K562 (cell line): ENCODE data around the gene C1QL3. TPM values are rescaled to one million over a fixed set of nuclear protein-coding genes. Genes with fewer than 3 reads are reported as not detected.

Source experiments
- ATAC-seq: fragments of 200-7000 bp; cut with Tn5 transposase; 3 replicates; pipeline ENCODE4 v1.9.1; 2020; ENCODE audit warnings: moderate library complexity
- BruUV-seq: library from RNA; stranded (reverse); fragments of 400-500 nt; replicated peaks from 2 replicates; lab custom pipeline; 2021; lab: Mats Ljungman, UMichigan
- CTCF ChIA-PET: fragments of 300-600 bp; formaldehyde crosslinking; extraction: SDS; loops from one replicate; lab custom pipeline; 2021; ENCODE audit warnings: low intra/inter-chr PET ratio; lab: Yijun Ruan, JAX
- POLR2A ChIA-PET: fragments of 300-600, 350-650 bp; sonication (Branson Sonifier 250); formaldehyde crosslinking; extraction: SDS; loops from one replicate; lab custom pipeline; 2021; ENCODE audit warnings: antibody characterized with exemption, inconsistent platforms; lab: Yijun Ruan, JAX
- DNase-seq, 4 experiments: peaks; one replicate each; pipeline versions ENCODE4 v3.0.0 to v3.0.0-alpha.2; 2011 to 2018; ENCODE audit warnings: low spot score in 3 of 4, mixed read lengths in 3 of 4; ENCODE audit errors: extremely low read depth in 1 of 4
- FAIRE-seq: peaks from 2 replicates; lab custom pipeline; 2011; peaks lifted over from hg19 to GRCh38; lab: Jason Lieb, UNC
- H2AFZ ChIP-seq: 2 replicates; pipeline ENCODE4 v1.6.0; 2011; ENCODE audit warnings: low read depth, low read length, control low read depth, inconsistent platforms
- H3K27ac ChIP-seq: fragments of 200-600 bp; 3 replicates; pipeline ENCODE4 v1.8.0; 2011; ENCODE audit warnings: low read depth, mild to moderate bottlenecking, control low read depth, inconsistent platforms, low read length, moderate library complexity, mixed read lengths; ENCODE audit errors: extremely low read depth
- H3K27me3 ChIP-seq, 2 experiments: fragments of 300-600 bp in 1 of 2; 2 replicates in 1 of 2; 3 replicates in 1 of 2; pipeline versions ENCODE4 v1.6.0 to v1.8.0; 2011; ENCODE audit warnings: inconsistent platforms in 2 of 2, low read length in 2 of 2, mild to moderate bottlenecking in 1 of 2, mixed read lengths in 1 of 2, moderate library complexity in 1 of 2; ENCODE audit not compliant: control insufficient read depth in 2 of 2, insufficient read depth in 2 of 2
- H3K36me3 ChIP-seq: fragments of 300-600 bp; 3 replicates; pipeline ENCODE4 v1.8.0; 2011; ENCODE audit warnings: mild to moderate bottlenecking, low read length, inconsistent platforms; ENCODE audit not compliant: control insufficient read depth, insufficient read depth
- H3K4me1 ChIP-seq, 2 experiments: fragments of 200-600 bp in 1 of 2; replicated peaks in 1 of 2; 2 replicates in 1 of 2; 3 replicates in 1 of 2; pipeline versions ENCODE4 v1.5.1 to v1.8.0; 2011; ENCODE audit warnings: inconsistent platforms in 2 of 2, low read length in 2 of 2, mild to moderate bottlenecking in 1 of 2, mixed read lengths in 1 of 2, moderate library complexity in 1 of 2; ENCODE audit not compliant: control insufficient read depth in 2 of 2, insufficient read depth in 2 of 2
- H3K4me2 ChIP-seq: 2 replicates; pipeline ENCODE4 v1.6.1; 2011; ENCODE audit warnings: low read length, control low read depth, inconsistent platforms, mixed read lengths; ENCODE audit not compliant: insufficient read depth
- H3K4me3 ChIP-seq: fragments of 200-600 bp; sonication (generic), shearing (Covaris generic); 2 replicates; pipeline ENCODE4 v1.5.1; 2016; ENCODE audit warnings: control low read depth, inconsistent platforms
- H3K79me2 ChIP-seq: fragments of 200-600 bp; 3 replicates; pipeline ENCODE4 v1.8.0; 2011; ENCODE audit warnings: low read length, inconsistent platforms; ENCODE audit not compliant: control insufficient read depth, insufficient read depth
- H3K9ac ChIP-seq, 2 experiments: 2 replicates each; pipeline versions ENCODE4 v1.6.0 to v1.6.1; 2011; ENCODE audit warnings: low read depth in 2 of 2, low read length in 2 of 2, control low read depth in 1 of 2, inconsistent platforms in 1 of 2, mild to moderate bottlenecking in 1 of 2, mixed read lengths in 1 of 2; ENCODE audit not compliant: insufficient read depth in 1 of 2
- H3K9me1 ChIP-seq: one replicate; pipeline ENCODE4 v1.6.0; 2011; ENCODE audit warnings: inconsistent platforms, mild to moderate bottlenecking, low read length, moderate library complexity; ENCODE audit not compliant: control insufficient read depth, insufficient read depth
- H3K9me3 ChIP-seq: replicated peaks from 2 replicates; pipeline ENCODE4 v1.5.1; 2011; ENCODE audit warnings: low read depth, low read length, inconsistent platforms; ENCODE audit not compliant: control insufficient read depth, insufficient read depth
- H4K20me1 ChIP-seq: replicated peaks from 2 replicates; pipeline ENCODE4 v1.6.1; 2011; ENCODE audit warnings: low read length, inconsistent platforms, mixed read lengths; ENCODE audit not compliant: control insufficient read depth, insufficient read depth
- CAMTA2 ChIP-seq: fragments of 250-450 bp; sonication (Bioruptor Pico); conservative IDR thresholded peaks from 2 replicates; pipeline ENCODE4 v1.5.1; 2022
- E2F4 ChIP-seq: sonication (generic); formaldehyde crosslinking; IDR thresholded peaks from 2 replicates; pipeline ENCODE4 v1.8.0; 2022; ENCODE audit warnings: mild to moderate bottlenecking, low read depth, missing genetic modification reagents
- FOXJ3 ChIP-seq: sonication (generic); formaldehyde crosslinking; IDR thresholded peaks from 2 replicates; pipeline ENCODE4 v1.4.0; 2020; ENCODE audit warnings: mild to moderate bottlenecking, missing genetic modification reagents
- NR0B1 ChIP-seq: fragments of 450-650 bp; IDR thresholded peaks from one replicate; pipeline ENCODE4 v1.6.1; 2018; ENCODE audit warnings: mild to moderate bottlenecking, moderate library complexity; ENCODE audit not compliant: partially characterized antibody
- SMARCA4 ChIP-seq: fragments of 450-650 bp; IDR thresholded peaks from 2 replicates; pipeline ENCODE4 v1.6.1; 2016
- STAT6 ChIP-seq: sonication (generic); formaldehyde crosslinking; IDR thresholded peaks from 2 replicates; pipeline ENCODE4 v1.8.1; 2023; ENCODE audit warnings: mild to moderate bottlenecking, missing genetic modification reagents
- TRIM28 ChIP-seq: fragments of 450-650 bp; IDR thresholded peaks from 2 replicates; pipeline ENCODE4 v1.6.1; 2017
- U2AF2 ChIP-seq: fragments of 200-400 bp; formaldehyde crosslinking; optimal IDR thresholded peaks from 2 replicates; pipeline ENCODE3; 2017; ENCODE audit warnings: low read depth, mild to moderate bottlenecking, low read length
- ZBTB2 ChIP-seq: fragments of 450-650 bp; IDR thresholded peaks from 2 replicates; pipeline ENCODE4 v1.6.1; 2016; ENCODE audit warnings: antibody characterized with exemption
- ZKSCAN1 ChIP-seq: fragments of 150-350 bp; IDR thresholded peaks from 2 replicates; pipeline ENCODE4 v1.6.1; 2016; ENCODE audit warnings: low read depth, low read length
- ZNF609 ChIP-seq: sonication (generic); formaldehyde crosslinking; IDR thresholded peaks from 2 replicates; pipeline ENCODE4 v1.8.1; 2023; ENCODE audit warnings: missing genetic modification reagents, mild to moderate bottlenecking, borderline replicate concordance
- WGBS: fragments of 100-300 bp; shearing (Covaris generic); methylation state at CpG from one replicate; pipeline ENCODE4 v1.1.6; 2016; ENCODE audit warnings: low coverage, mixed read lengths; ENCODE audit not compliant: insufficient coverage; ENCODE audit errors: missing lambda C conversion rate; 5-methylcytosine and 5-hydroxymethylcytosine counted together
- in situ Hi-C: fragments of 300-500 bp; cut with MboI; formaldehyde crosslinking; loops from 4 replicates; pipeline ENCODE4 v1.15.0; 2018; ENCODE audit warnings: inconsistent platforms, mixed read lengths
- intact Hi-C: fragments of 100-400 bp; cut with micrococcal nuclease; formaldehyde crosslinking; loops from 2 replicates; pipeline ENCODE4 v1.14.2; 2022
- polyA plus RNA-seq, 8 experiments: library from polyadenylated mRNA; depleted of rRNA in 4 of 8; stranded (reverse) in 5 of 8; unstranded in 3 of 8; fragments of >200 nt; fragmentation: Nextera tagmentation in 2 of 8; fragmentation: Illumina TruSeq in 1 of 8; extraction: Ambion mirVana in 2 of 8; extraction: Trizol in 1 of 8; gene quantifications; 2 replicates each; pipeline versions ENCODE4 v1.2.1 to v1.2.3, GENCODE V29; 2011 to 2014; ENCODE audit warnings: inconsistent platforms in 1 of 8, missing spikeins in 1 of 8
- total RNA-seq, 7 experiments: library from RNA; depleted of rRNA in 6 of 7; stranded (reverse); fragments of >200 nt in 6 of 7; fragmentation: Illumina TruSeq in 2 of 7; extraction: Trizol in 2 of 7; gene quantifications; 2 replicates each; pipeline versions ENCODE4 v1.2.1 to v1.2.3, GENCODE V29; 2011 to 2021; ENCODE audit warnings: low replicate concordance in 1 of 7

The C1QL3 gene
- total and polyA plus RNA-seq, 9 of the 15 experiments (the other 6 are each of a cell fraction or from before 2014, with no cell fraction given): 0.28 to 0.37 TPM; not detected in 7

GRCh38 chr10:16565604-16566003 lies 43.9 kb upstream of the C1QL3 start:
- DNase-seq (no peak), FAIRE-seq (no peak), ATAC-seq (no peak)
- Histone ChIP-seq H3K4me1 (no peaks in the 10 kb centered on the region), H3K79me2 (no peaks in the 10 kb centered on the region), H3K4me3 (no peak overlapping the region), H3K36me3 (no peaks in the 10 kb centered on the region), H3K9me1 (no peaks in the 10 kb centered on the region), H3K9ac (no peak overlapping the region), H3K4me2 (no peak overlapping the region), H3K27me3 (peaks cover 0 to 3% of the 10 kb centered on the region in 2 experiments; a peak in 2 of 5 replicates), H3K27ac (no peak overlapping the region), H4K20me1 (no peaks in the 10 kb centered on the region), H3K9me3 (no peaks in the 10 kb centered on the region), H2AFZ (no peak overlapping the region)
- POLR2A ChIA-PET: no interaction called here
- no TSS peak for BruUV-seq
- 15% methylated on average over 3 of the region's 3 CpGs for WGBS
- intact Hi-C loops (no loop called here), in situ Hi-C loops (no loop called here)
- CTCF ChIA-PET: no interaction called here
- TF ChIP-seq TRIM28 (no peak), ZNF609 (CRISPR knock-in tag) (no peak), FOXJ3 (CRISPR knock-in tag) (no peak), SMARCA4 (no peak), U2AF2 (no peak), E2F4 (CRISPR knock-in tag) (no peak), NR0B1 (no peak), STAT6 (CRISPR knock-in tag) (no peak), CAMTA2 (CRISPR knock-in tag) (no peak), ZKSCAN1 (no peak), ZBTB2 (no peak)
